MM.1S (cell line): ENCODE data around the gene SYNE1.

ENCODE experiments used
- CTCF ChIP-seq: fragments of 300-600 bp; sonication (generic); IDR thresholded peaks from 2 replicates; pipeline ENCODE4 v1.5.1; 2016; ENCODE audit warnings: antibody characterized with exemption, low read length, mixed read lengths
- EZH2 ChIP-seq: fragments of 300-600 bp; sonication (generic); optimal IDR thresholded peaks from 2 replicates; pipeline ENCODE3; 2017; ENCODE audit warnings: low read depth, mild to moderate bottlenecking, antibody characterized with exemption, low read length, mixed read lengths
- EZH2phosphoT487 ChIP-seq: fragments of 300-600 bp; sonication (generic); IDR thresholded peaks from 2 replicates; pipeline ENCODE4 v1.6.1; 2018; ENCODE audit warnings: antibody characterized with exemption, low read length

- TF ChIP-seq EZH2 = no peak
- no peak for TF ChIP-seq CTCF
- TF ChIP-seq EZH2phosphoT487 = no peak
These were observed 53.3 kb downstream of the SYNE1 start for GRCh38 chr6:152583888-152584287.
